GM19240 (cell line): ENCODE data around the gene MAP3K13.
"Not testable (repeated sequence)": the region's sequence is repeated elsewhere in the genome, so short reads cannot be mapped to it uniquely, and the experiment has no call there.

ENCODE experiments used
- DNase-seq: peaks from one replicate; pipeline ENCODE4 v3.0.0; 2011; ENCODE audit warnings: low spot score; ENCODE audit not compliant: insufficient read length

The MAP3K13 gene

GRCh38 chr3:185399737-185400667 lies 37.1 kb downstream of the MAP3K13 start:
- no peak for DNase-seq

DNA sequence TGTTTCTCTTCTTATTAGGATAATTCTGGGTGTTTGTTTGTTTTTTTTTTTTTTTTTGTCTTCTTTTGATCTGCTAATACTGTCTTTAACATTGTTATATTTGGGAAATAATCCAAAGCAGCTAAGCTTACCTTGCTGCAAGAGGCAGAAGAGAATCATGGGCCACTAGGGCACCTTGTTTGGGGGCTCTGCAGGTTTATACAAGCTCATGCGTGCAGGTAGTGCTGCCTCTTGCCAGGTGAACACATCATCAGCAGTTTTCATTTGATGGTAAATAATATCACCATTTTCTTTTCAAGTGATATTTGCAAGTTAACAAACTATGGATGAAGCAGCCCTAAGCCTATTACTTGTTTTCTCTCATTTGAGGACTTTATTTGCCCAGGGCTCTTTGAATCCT lies 37.9 kb downstream of the MAP3K13 start:
- DNase-seq: no peak

- no peak for DNase-seq
Measured at GRCh38 chr3:185401319-185401955, 38.5 kb downstream of the MAP3K13 start.

DNA sequence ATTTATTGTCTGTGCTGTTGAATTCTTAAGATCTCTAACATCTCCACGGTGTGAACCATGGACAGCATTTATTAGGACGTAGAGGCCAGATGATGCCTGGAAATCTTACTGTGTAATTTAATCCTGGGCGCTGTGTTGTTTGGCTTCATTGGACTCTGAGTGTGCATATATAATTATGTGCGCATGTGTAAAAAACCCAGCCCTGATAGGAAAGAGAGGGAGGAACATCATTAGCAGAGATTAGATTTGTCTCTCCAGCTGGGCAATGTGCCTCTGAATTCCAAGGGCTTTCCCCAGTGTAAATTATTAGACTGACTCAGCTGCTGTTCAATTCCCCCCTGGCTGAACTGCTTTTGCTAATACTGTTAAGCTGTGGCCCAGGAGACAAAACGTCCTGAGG lies 39.6 kb downstream of the MAP3K13 start:
- no peak for DNase-seq

DNA sequence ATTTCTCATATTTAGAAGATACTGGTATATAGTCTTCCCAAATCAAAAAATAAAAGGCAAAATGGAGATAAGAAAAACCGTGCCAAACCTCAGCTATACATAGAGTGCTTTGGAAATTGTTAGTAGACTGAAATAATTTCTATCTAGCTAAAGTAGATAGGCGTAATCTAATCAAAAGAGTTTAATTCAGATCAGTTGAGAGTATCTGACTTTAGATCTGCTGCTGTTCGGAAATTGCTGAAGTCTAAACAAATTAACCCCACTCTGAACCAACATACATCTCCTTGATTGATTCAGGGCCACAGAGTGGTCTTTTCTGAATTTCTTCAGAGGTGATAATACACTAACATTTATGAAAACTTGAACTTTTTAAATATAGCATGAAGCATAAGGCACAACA lies 40.1 kb downstream of the MAP3K13 start:
- DNase-seq: no peak

GRCh38 chr3:185405243-185405642 lies 42.3 kb downstream of the MAP3K13 start:
- no peak for DNase-seq

DNA sequence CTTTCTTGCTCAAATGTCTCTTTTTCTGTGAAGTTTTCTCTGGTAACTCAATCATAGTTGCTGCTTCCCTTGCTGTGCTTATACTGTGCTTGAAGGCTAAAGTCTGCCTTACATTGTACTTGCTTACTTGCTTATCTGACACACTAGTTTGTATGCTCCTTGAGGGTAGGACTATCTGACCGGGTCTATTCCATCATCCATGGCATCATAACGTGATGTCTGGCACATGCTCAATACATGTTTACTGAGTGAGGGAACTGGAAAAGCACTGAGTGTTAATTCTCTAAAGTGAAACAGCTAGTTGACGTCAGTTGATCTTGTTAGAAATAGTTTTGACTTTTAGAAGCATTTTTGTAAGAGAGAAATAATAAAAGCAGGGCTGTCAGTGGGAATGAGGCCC lies 42.7 kb downstream of the MAP3K13 start:
- DNase-seq: no peak

DNA sequence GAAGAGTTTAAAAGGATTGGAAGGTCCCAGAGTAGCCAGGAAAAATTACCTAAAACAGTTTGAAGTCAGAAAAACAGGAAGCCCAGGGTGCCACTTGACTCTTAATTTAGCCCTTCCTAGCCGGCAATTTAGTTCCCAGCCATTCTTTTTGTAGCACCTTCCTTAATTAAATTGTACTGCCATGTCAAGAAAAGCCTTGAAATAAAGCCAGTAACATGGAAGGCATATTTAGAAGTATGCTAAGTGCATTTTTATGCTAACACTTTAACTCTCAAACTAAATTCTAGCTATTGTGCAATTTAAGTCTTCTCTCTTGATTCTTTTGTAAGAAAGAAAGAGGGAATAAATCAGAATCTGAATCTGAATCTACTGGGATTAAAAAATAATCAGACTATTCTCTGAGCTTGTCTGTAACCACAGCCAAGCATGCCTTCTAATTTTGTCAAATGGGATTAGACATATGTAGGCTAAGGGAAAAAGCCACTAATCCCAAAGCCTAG lies 43.2 kb downstream of the MAP3K13 start:
- no peak for DNase-seq

DNA sequence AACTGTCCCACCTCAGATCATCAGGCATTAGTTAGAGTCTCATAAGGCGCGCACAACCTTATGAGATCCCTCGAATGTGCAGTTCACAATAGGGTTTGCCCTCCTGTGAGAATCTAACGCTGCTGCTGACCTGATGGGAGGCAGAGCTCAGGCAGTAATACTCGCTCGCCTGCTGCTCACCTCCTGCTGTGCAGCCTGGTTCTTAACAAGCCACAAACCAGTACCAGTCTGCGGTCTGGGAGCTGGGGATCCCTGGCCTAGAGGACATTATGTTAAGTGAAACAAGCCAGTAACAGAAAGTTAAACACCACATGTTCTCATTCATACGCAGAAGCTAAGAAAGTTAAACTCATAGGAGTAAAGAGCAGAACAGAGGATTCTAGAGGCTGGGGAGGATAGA lies 47.0 kb downstream of the MAP3K13 start:
- DNase-seq: no peak

DNA sequence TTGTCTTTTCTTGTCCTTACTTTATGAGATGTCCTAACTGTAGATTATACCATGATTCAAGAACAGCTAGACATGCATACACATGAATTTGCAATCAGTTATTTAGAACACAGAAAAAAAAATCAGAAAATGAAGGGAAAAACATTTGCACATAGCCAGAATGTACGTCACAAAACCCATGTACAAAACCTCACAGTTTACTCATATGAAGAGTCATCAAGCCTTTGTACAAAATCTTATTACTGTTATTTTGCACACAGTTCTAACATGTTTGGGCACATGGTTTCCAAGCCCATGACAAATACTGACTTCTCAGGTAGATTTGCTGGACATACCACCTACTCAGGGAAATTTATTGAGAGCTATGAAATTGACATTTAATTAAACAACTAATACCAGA lies 48.2 kb downstream of the MAP3K13 start:
- no peak for DNase-seq

DNA sequence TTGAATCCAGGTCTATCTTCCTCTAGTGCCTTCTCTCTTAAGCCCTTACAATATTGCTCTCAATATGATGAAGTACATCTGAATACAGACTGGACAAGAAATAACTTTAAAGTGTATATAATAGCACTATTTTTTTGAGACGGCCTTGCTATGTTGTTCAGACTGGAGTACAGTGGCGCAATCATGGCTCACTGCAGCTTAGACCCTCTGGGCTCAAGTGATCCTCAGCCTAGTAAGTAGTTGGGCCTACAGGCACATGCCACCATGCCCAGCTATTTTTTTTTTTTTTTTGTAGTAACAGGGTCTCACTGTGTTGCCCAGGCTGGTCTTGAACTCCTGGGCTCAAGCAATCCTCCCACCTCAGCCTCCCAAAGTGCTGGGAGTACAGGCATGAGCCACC lies 53.6 kb downstream of the MAP3K13 start:
- DNase-seq: no peak

DNA sequence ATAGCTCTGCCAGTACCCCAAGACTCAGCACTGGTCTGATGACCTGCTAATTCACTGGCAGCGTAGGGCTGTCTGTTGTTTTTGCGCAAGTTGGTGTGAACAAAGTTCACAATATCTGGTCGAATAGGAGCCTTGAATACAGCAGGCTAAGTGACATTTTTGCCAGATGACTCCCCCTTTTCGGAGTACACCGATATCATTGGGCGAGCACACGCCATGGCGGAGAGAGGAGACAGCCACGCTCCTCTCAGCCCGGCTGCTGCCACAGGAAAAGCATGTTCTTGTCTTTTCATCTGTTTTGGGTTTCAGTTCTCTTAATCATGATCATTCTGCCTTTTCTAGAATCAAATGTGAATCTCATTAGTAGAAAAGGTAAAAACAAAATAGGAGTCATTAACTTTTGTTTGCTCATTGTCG lies 55.6 kb downstream of the MAP3K13 start:
- not testable (repeated sequence) for DNase-seq

- no peak for DNase-seq
Measured at GRCh38 chr3:185420762-185421161, 57.8 kb downstream of the MAP3K13 start.

DNA sequence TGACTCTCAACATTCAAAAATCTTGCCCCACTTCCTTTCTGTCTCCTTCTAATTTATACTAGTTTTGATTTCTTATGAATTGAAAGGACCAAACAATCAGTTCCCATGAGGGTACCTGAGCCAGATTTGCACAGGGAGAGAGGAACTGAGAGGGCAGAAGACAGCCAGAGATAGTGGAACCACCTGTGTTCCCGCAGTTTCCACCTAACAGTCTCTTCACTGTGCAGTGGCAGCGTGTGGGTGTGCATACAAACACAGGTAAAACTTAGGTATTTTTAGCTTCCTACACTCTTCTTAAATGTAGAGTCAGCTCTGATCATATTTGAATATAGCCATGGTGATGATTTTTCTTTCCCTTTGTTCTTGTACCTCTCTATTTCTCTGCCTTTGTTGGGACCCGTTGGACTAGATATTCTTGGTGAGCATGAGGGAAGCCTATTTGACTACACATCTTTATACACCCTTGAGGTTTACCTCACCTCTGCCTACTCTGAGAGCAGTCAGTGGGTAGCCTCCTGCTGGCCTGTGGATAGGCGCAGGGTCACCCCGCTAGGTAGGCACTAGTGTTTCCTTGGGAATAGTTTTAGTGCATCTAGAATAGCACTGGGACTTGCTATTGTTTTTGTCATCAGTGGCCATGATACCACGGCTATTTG lies 58.8 kb downstream of the MAP3K13 start:
- no peak for DNase-seq

DNA sequence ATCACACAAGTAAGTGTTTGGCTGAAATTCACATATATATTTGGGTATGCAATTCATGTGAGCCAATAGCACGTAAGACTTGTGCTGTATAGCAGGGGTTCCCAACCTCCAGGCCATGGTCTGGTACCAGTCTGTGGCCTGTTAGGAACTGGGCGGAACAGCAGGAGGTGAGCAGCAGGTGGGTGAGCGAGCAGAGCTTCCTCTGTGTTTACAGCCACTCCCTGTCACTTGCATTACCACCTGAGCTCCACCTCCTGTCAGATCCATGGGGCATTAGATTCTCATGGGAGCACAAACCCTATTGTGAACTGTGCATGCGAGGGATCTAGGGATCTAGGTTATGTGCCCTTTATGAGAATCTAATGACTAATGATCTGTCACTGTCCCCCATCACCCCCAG lies 59.7 kb downstream of the MAP3K13 start:
- no peak for DNase-seq

DNA sequence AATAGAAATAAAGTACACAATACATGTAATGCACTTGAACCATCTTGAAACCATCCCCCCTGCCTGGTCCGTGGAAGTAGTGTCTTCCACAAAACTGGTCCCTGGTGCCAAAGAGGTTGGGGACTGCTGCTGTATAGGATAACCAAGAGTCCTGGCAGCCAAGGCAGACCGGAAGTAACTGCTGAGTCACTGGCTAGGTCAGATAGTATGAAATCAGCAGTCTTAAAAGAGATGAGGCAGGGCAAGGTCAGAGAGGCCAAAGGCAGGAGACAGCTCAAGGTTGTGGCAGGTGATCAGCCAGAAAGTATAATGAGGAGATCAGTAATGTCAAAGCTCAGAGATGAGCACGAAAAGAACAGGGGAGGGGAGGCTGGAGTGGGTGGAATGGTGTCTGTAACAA lies 60.2 kb downstream of the MAP3K13 start:
- no peak for DNase-seq

GRCh38 chr3:185424435-185424834 lies 61.5 kb downstream of the MAP3K13 start:
- no peak for DNase-seq

DNA sequence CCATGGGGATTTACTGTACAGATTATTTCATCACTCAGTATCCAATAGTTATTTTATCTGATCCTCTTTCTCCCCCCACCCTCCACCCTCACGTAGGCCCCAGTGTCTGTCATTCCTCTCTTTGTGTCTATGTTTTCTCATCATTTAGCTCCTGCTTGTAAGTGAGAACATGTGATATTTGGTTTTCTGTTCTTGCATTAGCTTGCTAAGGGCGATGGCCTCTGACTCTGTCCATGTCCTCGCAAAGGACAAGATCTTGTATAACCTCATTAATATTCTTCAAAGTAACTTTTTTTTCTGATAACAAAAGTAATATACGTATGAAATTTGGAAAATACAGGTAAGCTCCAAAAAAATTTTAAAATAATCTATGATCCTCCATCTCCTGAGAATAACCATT lies 67.4 kb downstream of the MAP3K13 start:
- no peak for DNase-seq

GRCh38 chr3:185439745-185440466 lies 77.0 kb downstream of the MAP3K13 start:
- DNase-seq: no peak

DNA sequence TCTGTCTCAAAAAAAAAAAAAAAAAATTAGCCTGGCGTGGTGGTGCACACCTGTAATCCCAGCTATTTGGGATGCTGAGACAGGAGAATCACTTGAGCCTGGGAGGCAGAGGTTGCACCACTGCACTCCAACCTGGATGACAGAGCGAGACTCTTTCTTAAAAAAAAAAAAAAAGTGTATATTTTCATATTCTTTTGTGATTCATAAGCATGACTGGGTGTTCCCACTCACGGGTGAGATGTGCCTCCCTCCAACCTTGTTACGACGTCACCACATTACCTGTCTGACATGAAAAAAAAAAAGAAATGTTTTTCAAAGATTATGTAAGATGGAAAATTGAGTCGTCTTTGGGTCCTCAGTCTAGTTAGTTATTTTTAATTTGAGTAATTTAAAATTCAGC lies 79.1 kb downstream of the MAP3K13 start:
- no peak for DNase-seq

- DNase-seq: no peak
Measured at GRCh38 chr3:185444329-185444728, 81.4 kb downstream of the MAP3K13 start.
